Measurements from ENCODE around the gene GALNT17.
"Not testable (repeated sequence)": the region's sequence is repeated elsewhere in the genome, so short reads cannot be mapped to it uniquely, and the experiment has no call there.

DNA sequence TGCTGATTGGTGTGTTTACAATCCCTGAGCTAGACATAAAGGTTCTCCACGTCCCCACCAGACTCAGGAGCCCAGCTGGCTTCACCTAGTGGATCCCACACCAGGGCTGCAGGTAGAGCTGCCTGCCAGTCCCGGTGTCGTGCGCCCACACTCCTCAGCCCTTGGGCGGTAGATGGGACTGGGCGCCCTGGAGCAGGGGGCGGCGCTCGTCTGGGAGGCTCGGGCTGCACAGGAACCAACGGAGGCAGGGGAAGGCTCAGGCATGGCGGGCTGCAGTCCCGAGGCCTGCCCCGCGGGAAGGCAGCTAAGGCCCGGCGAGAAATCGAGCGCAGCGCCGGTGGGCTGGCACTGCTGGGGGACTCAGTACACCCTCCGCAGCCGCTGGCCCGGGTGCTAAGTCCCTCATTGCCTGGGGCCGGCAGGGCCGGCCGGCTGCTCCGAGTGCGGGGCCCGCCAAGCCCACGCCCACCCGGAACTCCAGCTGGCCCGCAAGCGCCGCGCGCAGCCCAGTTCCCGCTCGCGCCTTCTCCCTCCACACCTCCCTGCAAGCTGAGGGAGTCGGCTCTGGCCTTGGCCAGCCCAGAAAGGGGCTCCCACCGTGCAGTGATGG, 606.1 kb downstream of the GALNT17 start:
- TF ChIP-seq, protein P1, sequence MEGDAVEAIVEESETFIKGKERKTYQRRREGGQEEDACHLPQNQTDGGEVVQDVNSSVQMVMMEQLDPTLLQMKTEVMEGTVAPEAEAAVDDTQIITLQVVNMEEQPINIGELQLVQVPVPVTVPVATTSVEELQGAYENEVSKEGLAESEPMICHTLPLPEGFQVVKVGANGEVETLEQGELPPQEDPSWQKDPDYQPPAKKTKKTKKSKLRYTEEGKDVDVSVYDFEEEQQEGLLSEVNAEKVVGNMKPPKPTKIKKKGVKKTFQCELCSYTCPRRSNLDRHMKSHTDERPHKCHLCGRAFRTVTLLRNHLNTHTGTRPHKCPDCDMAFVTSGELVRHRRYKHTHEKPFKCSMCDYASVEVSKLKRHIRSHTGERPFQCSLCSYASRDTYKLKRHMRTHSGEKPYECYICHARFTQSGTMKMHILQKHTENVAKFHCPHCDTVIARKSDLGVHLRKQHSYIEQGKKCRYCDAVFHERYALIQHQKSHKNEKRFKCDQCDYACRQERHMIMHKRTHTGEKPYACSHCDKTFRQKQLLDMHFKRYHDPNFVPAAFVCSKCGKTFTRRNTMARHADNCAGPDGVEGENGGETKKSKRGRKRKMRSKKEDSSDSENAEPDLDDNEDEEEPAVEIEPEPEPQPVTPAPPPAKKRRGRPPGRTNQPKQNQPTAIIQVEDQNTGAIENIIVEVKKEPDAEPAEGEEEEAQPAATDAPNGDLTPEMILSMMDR (IDR thresholded peaks at IDR 0.05; ENCODE audit: low read depth, low read length), result not testable (repeated sequence)
- TF ChIP-seq EZH2phosphoT487 (IDR thresholded peaks at IDR 0.05; ENCODE audit: low read depth), result not testable (repeated sequence)
